HFFc6 (cell line): ENCODE data around the gene ZNF319. TPM values are rescaled to one million over a fixed set of nuclear protein-coding genes. Genes with fewer than 3 reads are reported as not detected.

Experiments
- DNase-seq: peaks from one replicate; pipeline ENCODE4 v3.0.0-alpha.2; 2018
- H3K27ac Mint-ChIP-seq: 2 replicates; pipeline ENCODE4 v1.8.0; 2020; ENCODE audit warnings: mild to moderate bottlenecking, mixed read lengths
- H3K27me3 Mint-ChIP-seq: 2 replicates; pipeline ENCODE4 v1.8.0; 2021; ENCODE audit warnings: mild to moderate bottlenecking, moderate library complexity, mixed read lengths; ENCODE audit not compliant: insufficient read depth
- H3K36me3 Mint-ChIP-seq: 2 replicates; pipeline ENCODE4 v1.8.0; 2021; ENCODE audit warnings: low read depth, mixed read lengths
- H3K4me1 Mint-ChIP-seq: 2 replicates; pipeline ENCODE4 v1.8.0; 2020; ENCODE audit warnings: low read depth, mixed read lengths
- H3K4me3 Mint-ChIP-seq: 2 replicates; pipeline ENCODE4 v1.8.0; 2020; ENCODE audit warnings: mild to moderate bottlenecking, moderate library complexity, mixed read lengths
- H3K9me3 Mint-ChIP-seq: 2 replicates; pipeline ENCODE4 v1.8.0; 2020; ENCODE audit warnings: mild to moderate bottlenecking, mixed read lengths
- total RNA-seq, 6 experiments: library from RNA; stranded (reverse); fragmentation: NEBNext Ultra II Directional; extraction: Animal tissue kit (Norgen Biotek cat#: 25700); gene quantifications; 2 replicates in 1 of 6; 3 replicates in 5 of 6; pipeline ENCODE4 v1.2.3, GENCODE V29; 2021
- TF ChIP-seq, protein P1 (sequence below): fragments of 200-600 bp; sonication (generic); IDR thresholded peaks from 2 replicates; pipeline ENCODE4 v1.5.0; 2021; ENCODE audit warnings: antibody characterized with exemption, mild to moderate bottlenecking

Gene ZNF319
- total RNA-seq, 6 experiments from 2014 or later = 8.3 to 12.0 (median 9.4) TPM

DNA sequence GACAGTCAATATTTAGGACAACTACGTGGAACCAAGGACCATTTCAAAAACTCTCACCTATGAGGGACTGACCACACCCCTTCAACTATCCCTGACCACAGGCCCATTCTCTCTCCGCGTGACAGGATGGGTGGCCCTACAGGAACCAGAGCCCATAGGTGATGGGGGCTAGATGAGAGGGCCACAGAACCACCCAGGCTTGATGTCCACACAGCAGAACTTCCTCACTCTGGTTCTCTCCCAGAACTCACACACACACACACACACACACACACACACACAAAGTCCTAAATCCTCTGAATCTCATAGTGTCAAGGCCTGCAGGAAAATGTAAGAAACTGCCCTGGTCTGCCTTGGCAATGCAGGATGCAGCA lies 1.5 kb downstream of the ZNF319 start:
- H3K4me1 Mint-ChIP-seq = peaks cover 45% of the 10 kb centered on the region
- H3K27ac Mint-ChIP-seq = peak overlapping the region; percentile 27
- DNase-seq = no peak
- peak overlapping the region; percentile 84 for H3K4me3 Mint-ChIP-seq
- no peaks in the 10 kb centered on the region for H3K9me3 Mint-ChIP-seq
- TF ChIP-seq, protein P1, sequence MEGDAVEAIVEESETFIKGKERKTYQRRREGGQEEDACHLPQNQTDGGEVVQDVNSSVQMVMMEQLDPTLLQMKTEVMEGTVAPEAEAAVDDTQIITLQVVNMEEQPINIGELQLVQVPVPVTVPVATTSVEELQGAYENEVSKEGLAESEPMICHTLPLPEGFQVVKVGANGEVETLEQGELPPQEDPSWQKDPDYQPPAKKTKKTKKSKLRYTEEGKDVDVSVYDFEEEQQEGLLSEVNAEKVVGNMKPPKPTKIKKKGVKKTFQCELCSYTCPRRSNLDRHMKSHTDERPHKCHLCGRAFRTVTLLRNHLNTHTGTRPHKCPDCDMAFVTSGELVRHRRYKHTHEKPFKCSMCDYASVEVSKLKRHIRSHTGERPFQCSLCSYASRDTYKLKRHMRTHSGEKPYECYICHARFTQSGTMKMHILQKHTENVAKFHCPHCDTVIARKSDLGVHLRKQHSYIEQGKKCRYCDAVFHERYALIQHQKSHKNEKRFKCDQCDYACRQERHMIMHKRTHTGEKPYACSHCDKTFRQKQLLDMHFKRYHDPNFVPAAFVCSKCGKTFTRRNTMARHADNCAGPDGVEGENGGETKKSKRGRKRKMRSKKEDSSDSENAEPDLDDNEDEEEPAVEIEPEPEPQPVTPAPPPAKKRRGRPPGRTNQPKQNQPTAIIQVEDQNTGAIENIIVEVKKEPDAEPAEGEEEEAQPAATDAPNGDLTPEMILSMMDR = no peak
- H3K36me3 Mint-ChIP-seq = no peaks in the 10 kb centered on the region; the same call in 1 of the 2 replicates
- no peaks in the 10 kb centered on the region for H3K27me3 Mint-ChIP-seq

- Mint-ChIP-seq H3K4me3 (peak overlapping the region; percentile 84; the same call in 1 of the 2 replicates), H3K27me3 (no peaks in the 10 kb centered on the region), H3K9me3 (no peaks in the 10 kb centered on the region), H3K4me1 (peaks cover 42% of the 10 kb centered on the region), H3K36me3 (no peaks in the 10 kb centered on the region; the same call in 1 of the 2 replicates), H3K27ac (no peak overlapping the region; the same call in none of the 2 replicates)
- DNase-seq = no peak
- TF ChIP-seq, protein P1 = no peak
Observed at GRCh38 chr16:57998486-57998885, 2.0 kb downstream of the ZNF319 start.

GRCh38 chr16:57997528-57998265 lies 2.8 kb downstream of the ZNF319 start:
- DNase-seq = no peak
- H3K27ac Mint-ChIP-seq = no peak overlapping the region
- H3K9me3 Mint-ChIP-seq = no peaks in the 10 kb centered on the region
- no peak overlapping the region for H3K4me3 Mint-ChIP-seq
- H3K27me3 Mint-ChIP-seq = no peaks in the 10 kb centered on the region
- no peaks in the 10 kb centered on the region; the same call in 1 of the 2 replicates for H3K36me3 Mint-ChIP-seq
- H3K4me1 Mint-ChIP-seq = peaks cover 37% of the 10 kb centered on the region
- TF ChIP-seq, protein P1 = no peak

- no peaks in the 10 kb centered on the region; the same call in 1 of the 2 replicates for H3K36me3 Mint-ChIP-seq
- H3K4me1 Mint-ChIP-seq = peaks cover 31% of the 10 kb centered on the region
- H3K27ac Mint-ChIP-seq = no peak overlapping the region
- no peaks in the 10 kb centered on the region for H3K9me3 Mint-ChIP-seq
- H3K4me3 Mint-ChIP-seq = no peak overlapping the region
- DNase-seq = no peak
- TF ChIP-seq, protein P1 = no peak
- no peaks in the 10 kb centered on the region for H3K27me3 Mint-ChIP-seq
Observed at GRCh38 chr16:57997176-57997527, 3.3 kb downstream of the ZNF319 start.

DNA sequence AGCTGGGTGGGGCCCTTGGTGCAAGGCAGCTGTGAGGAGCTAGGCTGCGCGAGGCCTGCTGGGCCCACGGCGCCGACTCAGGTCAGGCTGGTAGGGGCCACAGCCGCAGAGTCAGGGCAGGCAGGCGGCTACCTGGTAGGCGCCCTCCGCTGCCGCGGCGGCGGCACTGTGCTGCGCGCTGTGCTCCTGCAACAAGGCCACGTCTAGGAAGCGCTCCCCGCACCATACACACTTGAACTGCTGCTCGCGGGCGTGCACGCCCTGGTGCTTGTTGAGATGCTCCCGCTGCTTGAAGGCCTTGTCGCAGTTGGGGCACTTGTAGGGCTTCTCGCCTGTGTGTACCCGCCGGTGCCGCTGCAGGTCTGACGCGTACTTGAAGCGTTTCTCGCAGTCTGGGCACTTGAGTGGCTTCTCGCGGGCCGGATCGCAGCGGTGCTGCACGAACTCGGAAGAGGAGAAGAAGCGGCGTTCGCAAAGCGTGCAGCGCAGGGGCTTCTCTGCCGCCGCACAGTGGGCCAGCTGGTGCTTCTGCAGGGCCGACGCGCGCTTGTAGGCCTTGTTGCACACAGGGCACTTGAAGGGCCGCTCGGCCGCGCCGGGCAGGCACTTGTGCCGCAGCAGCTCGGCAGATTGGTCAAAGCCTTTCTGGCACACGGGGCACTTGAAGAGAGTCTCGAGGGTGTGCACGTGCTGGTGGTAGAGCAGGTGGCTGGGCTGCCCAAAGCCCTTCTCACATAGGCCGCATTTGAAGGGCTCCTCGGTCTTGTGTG lies 3.9 kb downstream of the ZNF319 start:
- Mint-ChIP-seq H3K27me3 (no peaks in the 10 kb centered on the region), H3K9me3 (no peaks in the 10 kb centered on the region), H3K4me1 (peaks cover 26% of the 10 kb centered on the region), H3K36me3 (no peaks in the 10 kb centered on the region; the same call in 1 of the 2 replicates), H3K4me3 (no peak overlapping the region), H3K27ac (no peak overlapping the region)
- TF ChIP-seq, protein P1 = no peak
- no peak for DNase-seq
